DND-41 (cell line): ENCODE results near the gene ARHGAP15.

Experiments used
- ATAC-seq: fragments of 200-7000 bp; cut with Tn5 transposase; 3 replicates; pipeline ENCODE4 v1.9.1; 2021; ENCODE audit warnings: low read depth; ENCODE audit not compliant: insufficient read depth
- DNase-seq: peaks from one replicate; pipeline ENCODE4 v3.0.0-alpha.2; 2020
- H2AFZ ChIP-seq: 2 replicates; pipeline ENCODE4 v1.6.0; 2012; ENCODE audit warnings: low read depth, low read length
- H3K27ac ChIP-seq: 2 replicates; pipeline ENCODE4 v1.5.1; 2012; ENCODE audit warnings: low read length, inconsistent platforms
- H3K27me3 ChIP-seq: fragments of 200-600 bp; sonication (generic); 2 replicates; pipeline ENCODE4 v1.6.0; 2012; ENCODE audit warnings: low read length, mild to moderate bottlenecking, inconsistent platforms; ENCODE audit not compliant: insufficient read depth, poor library complexity
- H3K36me3 ChIP-seq: 2 replicates; pipeline ENCODE4 v1.5.1; 2012; ENCODE audit warnings: low read length, inconsistent platforms; ENCODE audit not compliant: insufficient read depth
- H3K4me1 ChIP-seq: 2 replicates; pipeline ENCODE4 v1.5.1; 2012; ENCODE audit warnings: mild to moderate bottlenecking, low read length; ENCODE audit not compliant: insufficient read depth
- H3K4me2 ChIP-seq: 2 replicates; pipeline ENCODE4 v1.6.0; 2012; ENCODE audit warnings: mild to moderate bottlenecking, moderate library complexity, low read length, inconsistent platforms; ENCODE audit not compliant: insufficient read depth
- H3K4me3 ChIP-seq, 2 experiments: fragments of 200-600 bp in 1 of 2; shearing (Covaris generic) in 1 of 2; 2 replicates each; pipeline ENCODE4 v1.5.1; 2012 to 2016; ENCODE audit warnings: inconsistent platforms in 2 of 2, low read length in 2 of 2, mild to moderate bottlenecking in 2 of 2, low read depth in 1 of 2, moderate library complexity in 1 of 2
- H3K79me2 ChIP-seq: 2 replicates; pipeline ENCODE4 v1.6.0; 2012; ENCODE audit warnings: low read length, inconsistent platforms; ENCODE audit not compliant: insufficient read depth
- H3K9ac ChIP-seq: 2 replicates; pipeline ENCODE4 v1.6.0; 2012; ENCODE audit warnings: low read depth, mild to moderate bottlenecking, inconsistent platforms, low read length, moderate library complexity
- H3K9me3 ChIP-seq: 2 replicates; pipeline ENCODE4 v1.5.1; 2012; ENCODE audit warnings: low read length, moderate library complexity, mild to moderate bottlenecking, inconsistent platforms; ENCODE audit not compliant: insufficient read depth, severe bottlenecking
- H4K20me1 ChIP-seq: 2 replicates; pipeline ENCODE4 v1.6.0; 2012; ENCODE audit warnings: low read length; ENCODE audit not compliant: insufficient read depth
- CTCF ChIP-seq: IDR thresholded peaks from 2 replicates; pipeline ENCODE4 v1.5.1; 2012; ENCODE audit warnings: borderline replicate concordance, low read length, moderate library complexity, mild to moderate bottlenecking; ENCODE audit not compliant: poor library complexity, severe bottlenecking; ENCODE audit errors: extremely low read depth
- EZH2 ChIP-seq: IDR thresholded peaks from 3 replicates; pipeline ENCODE4 v1.6.1; 2012; ENCODE audit warnings: borderline replicate concordance, low read depth, mild to moderate bottlenecking, moderate library complexity, low read length, inconsistent platforms; ENCODE audit not compliant: severe bottlenecking

Gene ARHGAP15

GRCh38 chr2:143600116-143600515 lies 470.9 kb downstream of the ARHGAP15 start:
- H3K4me2 ChIP-seq: no peak overlapping the region
- no peak for TF ChIP-seq EZH2
- TF ChIP-seq CTCF: no peak
- no peak for ATAC-seq

DNA sequence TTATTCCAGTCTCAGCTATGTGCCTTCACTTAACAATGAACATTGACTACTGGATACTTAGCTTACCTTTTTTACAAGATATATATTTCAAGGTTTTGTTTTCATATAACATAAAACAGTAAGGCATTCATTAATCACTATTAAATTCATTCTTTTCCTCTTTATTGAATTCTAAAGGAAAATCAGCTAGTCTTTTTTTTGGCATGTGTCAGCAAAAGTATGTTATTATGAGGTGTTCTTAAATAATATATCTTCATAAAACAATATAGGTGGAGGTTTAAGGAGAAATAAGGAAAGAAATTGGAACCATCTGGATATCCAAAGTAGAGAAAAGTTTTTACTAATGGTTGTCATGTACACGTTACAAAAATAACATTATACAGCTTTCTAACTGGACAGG lies 472.6 kb downstream of the ARHGAP15 start:
- H3K4me1 ChIP-seq: no peaks in the 10 kb centered on the region
- H3K9me3 ChIP-seq: no peaks in the 10 kb centered on the region
- no peak overlapping the region for H2AFZ ChIP-seq
- DNase-seq: no peak
- H4K20me1 ChIP-seq: no peaks in the 10 kb centered on the region; the same call in 1 of the 2 replicates
- no peak overlapping the region for H3K4me2 ChIP-seq
- peaks cover 24% of the 10 kb centered on the region; the same call in 1 of the 2 replicates for H3K36me3 ChIP-seq
- no peaks in the 10 kb centered on the region for H3K27me3 ChIP-seq
- H3K9ac ChIP-seq: no peak overlapping the region
- TF ChIP-seq EZH2 (no peak), CTCF (no peak)
- H3K79me2 ChIP-seq: no peaks in the 10 kb centered on the region
- H3K27ac ChIP-seq: no peak overlapping the region
- no peak overlapping the region for H3K4me3 ChIP-seq
- no peak for ATAC-seq

More at GRCh38 chr2:143600116-143600515, 470.9 kb downstream of the ARHGAP15 start:
- H3K27me3 ChIP-seq: no peaks in the 10 kb centered on the region
- H3K36me3 ChIP-seq: peaks cover 24% of the 10 kb centered on the region; the same call in 1 of the 2 replicates
- no peak overlapping the region for H2AFZ ChIP-seq
- H3K27ac ChIP-seq: no peak overlapping the region
- no peaks in the 10 kb centered on the region for H3K4me1 ChIP-seq
- H3K9ac ChIP-seq: no peak overlapping the region
- H3K9me3 ChIP-seq: no peaks in the 10 kb centered on the region
- H3K79me2 ChIP-seq: no peaks in the 10 kb centered on the region
- no peaks in the 10 kb centered on the region; the same call in 1 of the 2 replicates for H4K20me1 ChIP-seq
- no peak for DNase-seq
- no peak overlapping the region for H3K4me3 ChIP-seq

DNA sequence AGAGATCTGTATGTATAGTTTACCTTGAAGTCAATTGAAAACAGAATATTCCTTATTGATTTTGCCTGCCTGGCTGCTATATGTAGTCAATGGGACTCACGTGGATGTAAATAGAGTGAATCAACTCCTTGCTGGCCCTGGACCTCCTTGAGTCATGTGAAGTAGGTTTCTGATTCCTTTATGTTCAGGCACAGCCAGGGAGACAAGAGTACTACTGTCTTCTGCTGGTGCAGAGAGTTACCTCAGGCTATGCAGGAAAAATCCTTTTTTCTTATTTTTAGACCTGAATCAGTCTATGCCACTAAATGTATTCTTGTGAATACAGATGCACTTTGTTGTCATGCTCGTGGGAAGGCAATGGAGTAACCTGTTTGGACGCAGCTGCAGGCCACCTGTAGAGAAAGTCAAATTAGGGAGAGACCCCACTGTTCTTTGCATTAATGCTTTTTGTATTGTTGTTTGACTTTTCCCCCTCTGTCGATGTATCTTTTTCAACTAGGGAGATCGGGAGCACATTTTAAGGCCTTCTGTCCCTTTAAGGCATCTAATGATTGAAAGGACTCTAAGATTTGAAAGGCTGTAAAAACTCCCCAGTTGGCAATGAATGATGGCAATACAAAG lies 473.9 kb downstream of the ARHGAP15 start:
- no peak for DNase-seq
- Histone ChIP-seq H3K9me3 (no peaks in the 10 kb centered on the region), H3K27ac (no peak overlapping the region)

More for the DNA sequence above, 473.9 kb downstream of the ARHGAP15 start:
- Histone ChIP-seq H3K36me3 (peaks cover 24% of the 10 kb centered on the region; the same call in 1 of the 2 replicates), H3K4me3 (no peak overlapping the region), H4K20me1 (no peaks in the 10 kb centered on the region; the same call in 1 of the 2 replicates), H3K79me2 (no peaks in the 10 kb centered on the region), H3K9ac (no peak overlapping the region), H3K4me1 (0 out of 2 replicates have a peak, but pooled peaks cover 6% of the 10 kb centered on the region), H3K4me2 (no peak overlapping the region), H3K27me3 (no peaks in the 10 kb centered on the region), H2AFZ (no peak overlapping the region)
- no peak for TF ChIP-seq CTCF
- no peak for TF ChIP-seq EZH2
- no peak for ATAC-seq
